ENCODE results near the gene KRT4. TPM values are rescaled to one million over a fixed set of nuclear protein-coding genes. Genes with fewer than 3 reads are reported as not detected.

Gene KRT4
- total RNA-seq (not detected), polyA plus RNA-seq (1 to 10 TPM in 1 of 2 donors, not detected in 1; 2.5 TPM)
- long read RNA-seq, donor 1: 0 reads
- long read RNA-seq, donor 2: 0 reads
- long read RNA-seq, donor 3: 0 reads

GRCh38 chr12:52813885-52814709 lies at the start of gene KRT4:
Gene KRT4, minus strand, starts transcription at chr12:52814116. Its CDS starts 58 bp downstream, at chr12:52814058.
- peaks cover 0 to 6% (median 0%) of the 10 kb centered on the region in 9 donors for H3K4me1 ChIP-seq
- H3K9me3 ChIP-seq: no peaks in the 10 kb centered on the region
- intact Hi-C loops (cut with DNase I): no loop called here
- H3K36me3 ChIP-seq: no peaks in the 10 kb centered on the region
- no peak for DNase-seq
- TF ChIP-seq CTCF (IDR thresholded peaks at IDR 0.05): no peak
- peaks cover 0 to 44% (median 19%) of the 10 kb centered on the region in 7 donors for H3K27me3 ChIP-seq
- no peak within 1 kb of the TSS for H3K27ac ChIP-seq
- H3K4me3 ChIP-seq: no peak within 1 kb of the TSS
- 74 to 77% methylated on average over 15 of the region's 15 CpGs for WGBS, 2 donors
- ATAC-seq: peak in 1 of 8 donors; percentile 46

GRCh38 chr12:52862023-52862422 lies 48.1 kb upstream of the KRT4 start:
- Histone ChIP-seq H3K4me3 (no peak overlapping the region), H3K27me3 (no peaks in the 10 kb centered on the region), H3K9me3 (no peaks in the 10 kb centered on the region), H3K36me3 (no peaks in the 10 kb centered on the region), H3K4me1 (peaks cover 0 to 3% (median 0%) of the 10 kb centered on the region in 9 donors), H3K27ac (no peak overlapping the region)
- no peak for TF ChIP-seq CTCF (IDR thresholded peaks at IDR 0.05)
- intact Hi-C loops (cut with DNase I): loop anchor here in 5 of 10 donors (5.0 to 10.0 kb wide), 2 partner anchors 197 to 490 kb away; no protein-coding TSS in a partner anchor
- DNase-seq: no peak
- ATAC-seq: no peak
- WGBS, 2 donors: 67 to 73% methylated on average over 2 of the region's 2 CpGs

GRCh38 chr12:52861511-52861910 lies 47.6 kb upstream of the KRT4 start:
- intact Hi-C loops (cut with DNase I): loop anchor here in 5 of 10 donors (5.0 to 10.0 kb wide), 2 partner anchors 197 to 489 kb away; no protein-coding TSS in a partner anchor
- Histone ChIP-seq H3K27me3 (peaks cover 0 to 4% (median 0%) of the 10 kb centered on the region in 7 donors), H3K4me1 (peaks cover 0 to 3% (median 0%) of the 10 kb centered on the region in 9 donors), H3K4me3 (no peak overlapping the region), H3K27ac (no peak overlapping the region), H3K36me3 (no peaks in the 10 kb centered on the region), H3K9me3 (no peaks in the 10 kb centered on the region)
- no peak for DNase-seq
- no peak for ATAC-seq
- TF ChIP-seq CTCF (IDR thresholded peaks at IDR 0.05): no peak
- WGBS, 2 donors: 95 to 96% methylated on average over 7 of the region's 7 CpGs

- no peak overlapping the region for H3K27ac ChIP-seq
- peaks cover 0 to 7% (median 0%) of the 10 kb centered on the region in 7 donors for H3K27me3 ChIP-seq
- 57 to 60% methylated on average over 6 of the region's 6 CpGs for WGBS, 2 donors
- DNase-seq (no peak), ATAC-seq (peak in 6 of 8 donors; percentile 50 to 94 (median 73))
- TF ChIP-seq CTCF (IDR thresholded peaks at IDR 0.05): no peak
- H3K4me1 ChIP-seq: peaks cover 0 to 3% (median 0%) of the 10 kb centered on the region in 9 donors
- H3K36me3 ChIP-seq: no peaks in the 10 kb centered on the region
- intact Hi-C loops (cut with DNase I): loop anchor here in 5 of 10 donors (5.0 to 10.0 kb wide), 2 partner anchors 195 to 488 kb away; no protein-coding TSS in a partner anchor
- H3K9me3 ChIP-seq: peaks cover 0 to under 1% (median 0%) of the 10 kb centered on the region in 11 donors
- no peak overlapping the region for H3K4me3 ChIP-seq
These were observed 46.3 kb upstream of the KRT4 start for GRCh38 chr12:52860102-52860823.

Measured in heart right ventricle (tissue), 16 donors.